ENCODE data around the gene C10orf120. TPM values are rescaled to one million over a fixed set of nuclear protein-coding genes. Genes with fewer than 3 reads are reported as not detected.

C10orf120 gene
- total RNA-seq, 2 experiments from 2014 or later: not detected

DNA sequence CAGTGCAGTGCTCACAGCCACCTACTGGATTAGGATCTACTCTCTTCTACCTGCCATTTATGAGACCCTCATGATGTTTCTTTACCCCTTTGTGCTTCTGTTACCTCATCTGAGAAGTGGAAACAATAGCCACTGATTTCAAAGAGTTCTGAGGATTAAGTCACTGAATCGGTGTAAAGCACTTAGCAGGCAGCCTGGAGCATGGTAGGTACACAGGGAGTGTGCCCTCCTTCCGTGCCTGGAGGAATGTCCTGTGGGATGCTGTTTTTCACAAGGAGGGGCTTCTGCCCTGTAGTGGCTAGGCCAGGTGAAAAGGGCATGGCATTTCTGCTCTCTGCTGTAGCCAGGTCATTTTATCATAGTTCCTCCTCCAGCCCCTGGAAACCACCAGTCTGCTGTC is 44.6 kb upstream of the C10orf120 start:
- Histone ChIP-seq H3K36me3 (ENCODE audit: insufficient read depth, low read length) (no peaks in the 10 kb centered on the region), H3K27ac (ENCODE audit: low read depth, low read length, poor library complexity, severe bottlenecking) (no peak overlapping the region), H2AFZ (ENCODE audit: low read length) (no peak overlapping the region), H4K20me1 (ENCODE audit: insufficient read depth, low read length) (no peaks in the 10 kb centered on the region), H3K4me1 (ENCODE audit: insufficient read depth, low read length, poor library complexity, severe bottlenecking) (no peaks in the 10 kb centered on the region), H3K9me3 (ENCODE audit: low read length) (no peaks in the 10 kb centered on the region), H3K9me2 (ENCODE audit: insufficient read depth, low read length) (no peaks in the 10 kb centered on the region), H3K4me3 (ENCODE audit: low read depth, low read length, poor library complexity, severe bottlenecking) (no peak overlapping the region), H3K4me2 (ENCODE audit: low read length) (no peak overlapping the region), H3K79me2 (ENCODE audit: insufficient read depth, low read depth, low read length) (no peaks in the 10 kb centered on the region)
- ChIA-PET POLR2A (no interaction called here), CTCF (ENCODE audit: unreplicated experiment) (no interaction called here)
- BruUV-seq (replicated peaks): no TSS peak
- intact Hi-C loops (cut with micrococcal nuclease; ENCODE audit: unreplicated experiment): no loop called here
- no peak for DNase-seq (ENCODE audit: low spot score)
- no peak for TF ChIP-seq EZH2phosphoT487 (IDR thresholded peaks at IDR 0.05; ENCODE audit: borderline replicate concordance, low read depth, low read length)
- TF ChIP-seq, protein P1, sequence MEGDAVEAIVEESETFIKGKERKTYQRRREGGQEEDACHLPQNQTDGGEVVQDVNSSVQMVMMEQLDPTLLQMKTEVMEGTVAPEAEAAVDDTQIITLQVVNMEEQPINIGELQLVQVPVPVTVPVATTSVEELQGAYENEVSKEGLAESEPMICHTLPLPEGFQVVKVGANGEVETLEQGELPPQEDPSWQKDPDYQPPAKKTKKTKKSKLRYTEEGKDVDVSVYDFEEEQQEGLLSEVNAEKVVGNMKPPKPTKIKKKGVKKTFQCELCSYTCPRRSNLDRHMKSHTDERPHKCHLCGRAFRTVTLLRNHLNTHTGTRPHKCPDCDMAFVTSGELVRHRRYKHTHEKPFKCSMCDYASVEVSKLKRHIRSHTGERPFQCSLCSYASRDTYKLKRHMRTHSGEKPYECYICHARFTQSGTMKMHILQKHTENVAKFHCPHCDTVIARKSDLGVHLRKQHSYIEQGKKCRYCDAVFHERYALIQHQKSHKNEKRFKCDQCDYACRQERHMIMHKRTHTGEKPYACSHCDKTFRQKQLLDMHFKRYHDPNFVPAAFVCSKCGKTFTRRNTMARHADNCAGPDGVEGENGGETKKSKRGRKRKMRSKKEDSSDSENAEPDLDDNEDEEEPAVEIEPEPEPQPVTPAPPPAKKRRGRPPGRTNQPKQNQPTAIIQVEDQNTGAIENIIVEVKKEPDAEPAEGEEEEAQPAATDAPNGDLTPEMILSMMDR (conservative IDR thresholded peaks at IDR 0.05; ENCODE audit: low read length): no peak

DNA sequence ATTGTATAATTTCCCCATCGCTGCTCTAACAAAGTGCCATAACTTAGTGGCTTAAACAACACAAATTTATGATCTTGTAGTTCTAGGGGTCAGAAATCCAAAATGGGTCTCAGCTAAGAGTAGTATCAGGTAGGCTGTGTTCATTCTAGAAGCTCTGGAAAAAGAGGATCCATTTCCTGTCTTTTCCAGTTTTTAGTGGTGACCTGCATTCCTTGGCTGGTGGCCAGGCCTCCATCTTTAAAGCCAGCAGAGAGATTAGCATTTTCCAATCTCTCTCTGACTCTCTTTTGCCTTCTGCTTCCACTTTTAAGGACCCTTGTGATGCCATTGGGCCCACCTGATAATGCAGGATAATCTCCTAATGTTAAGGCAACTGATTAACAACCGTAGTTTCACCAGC is 41.0 kb upstream of the C10orf120 start:
- Histone ChIP-seq H2AFZ (ENCODE audit: low read length) (no peak overlapping the region), H3K27ac (ENCODE audit: low read depth, low read length, poor library complexity, severe bottlenecking) (no peak overlapping the region), H4K20me1 (ENCODE audit: insufficient read depth, low read length) (no peaks in the 10 kb centered on the region), H3K4me3 (ENCODE audit: low read depth, low read length, poor library complexity, severe bottlenecking) (no peak overlapping the region), H3K9me3 (ENCODE audit: low read length) (no peaks in the 10 kb centered on the region), H3K9me2 (ENCODE audit: insufficient read depth, low read length) (no peaks in the 10 kb centered on the region), H3K4me1 (ENCODE audit: insufficient read depth, low read length, poor library complexity, severe bottlenecking) (no peaks in the 10 kb centered on the region), H3K4me2 (ENCODE audit: low read length) (no peak overlapping the region), H3K79me2 (ENCODE audit: insufficient read depth, low read depth, low read length) (no peaks in the 10 kb centered on the region), H3K36me3 (ENCODE audit: insufficient read depth, low read length) (no peaks in the 10 kb centered on the region)
- intact Hi-C loops (cut with micrococcal nuclease; ENCODE audit: unreplicated experiment): no loop called here
- no TSS peak for BruUV-seq (replicated peaks)
- ChIA-PET POLR2A (no interaction called here), CTCF (ENCODE audit: unreplicated experiment) (no interaction called here)
- no peak for DNase-seq (ENCODE audit: low spot score)
- TF ChIP-seq, protein P1 (conservative IDR thresholded peaks at IDR 0.05; ENCODE audit: low read length): no peak
- no peak for TF ChIP-seq EZH2phosphoT487 (IDR thresholded peaks at IDR 0.05; ENCODE audit: borderline replicate concordance, low read depth, low read length)

DNA sequence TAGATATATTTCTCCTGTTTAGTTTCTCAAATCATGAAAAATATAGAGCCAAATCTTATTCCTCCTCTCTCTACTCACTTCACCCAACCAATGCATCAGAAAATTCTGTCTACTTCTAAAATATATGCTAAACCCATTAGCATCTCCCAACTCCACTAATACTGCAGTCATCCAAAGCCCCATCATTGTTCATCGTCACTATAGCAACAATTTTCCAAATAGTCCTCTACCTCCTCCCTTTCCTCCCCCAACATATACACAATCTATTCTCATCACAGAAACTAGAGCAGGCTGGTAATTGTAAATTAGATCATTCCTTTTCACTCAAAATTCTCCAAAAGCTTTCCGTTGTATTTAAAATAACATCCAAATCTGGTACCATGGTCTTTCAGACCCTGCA is 38.4 kb upstream of the C10orf120 start:
- Histone ChIP-seq H3K4me1 (ENCODE audit: insufficient read depth, low read length, poor library complexity, severe bottlenecking) (no peaks in the 10 kb centered on the region), H2AFZ (ENCODE audit: low read length) (no peak overlapping the region), H3K9me3 (ENCODE audit: low read length) (no peaks in the 10 kb centered on the region), H3K4me3 (ENCODE audit: low read depth, low read length, poor library complexity, severe bottlenecking) (no peak overlapping the region), H3K9me2 (ENCODE audit: insufficient read depth, low read length) (no peaks in the 10 kb centered on the region), H3K79me2 (ENCODE audit: insufficient read depth, low read depth, low read length) (no peaks in the 10 kb centered on the region), H4K20me1 (ENCODE audit: insufficient read depth, low read length) (no peaks in the 10 kb centered on the region), H3K4me2 (ENCODE audit: low read length) (no peak overlapping the region), H3K36me3 (ENCODE audit: insufficient read depth, low read length) (no peaks in the 10 kb centered on the region), H3K27ac (ENCODE audit: low read depth, low read length, poor library complexity, severe bottlenecking) (no peak overlapping the region)
- ChIA-PET CTCF (ENCODE audit: unreplicated experiment) (no interaction called here), POLR2A (no interaction called here)
- TF ChIP-seq, protein P1 (conservative IDR thresholded peaks at IDR 0.05; ENCODE audit: low read length): no peak
- TF ChIP-seq EZH2phosphoT487 (IDR thresholded peaks at IDR 0.05; ENCODE audit: borderline replicate concordance, low read depth, low read length): no peak
- intact Hi-C loops (cut with micrococcal nuclease; ENCODE audit: unreplicated experiment): no loop called here
- BruUV-seq (replicated peaks): no TSS peak
- DNase-seq (ENCODE audit: low spot score): no peak

Measured in OCI-LY7 (cell line).